Measurements from ENCODE around the gene BAZ1A.

- TF ChIP-seq YY1 (IDR thresholded peaks at IDR 0.05) (no peak), SP1 (IDR thresholded peaks at IDR 0.05) (no peak), CTCF (IDR thresholded peaks at IDR 0.05; ENCODE audit: low read depth, low read length, missing input control) (no peak), GABPA (IDR thresholded peaks at IDR 0.05 in 1 of 2, conservative IDR thresholded peaks at IDR 0.05 in 1 of 2) (no peak), RAD21 (IDR thresholded peaks at IDR 0.05) (no peak), TAF1 (conservative IDR thresholded peaks at IDR 0.05) (no peak)
- TF ChIP-seq, protein P1, sequence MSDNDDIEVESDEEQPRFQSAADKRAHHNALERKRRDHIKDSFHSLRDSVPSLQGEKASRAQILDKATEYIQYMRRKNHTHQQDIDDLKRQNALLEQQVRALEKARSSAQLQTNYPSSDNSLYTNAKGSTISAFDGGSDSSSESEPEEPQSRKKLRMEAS (IDR thresholded peaks at IDR 0.05): no peak
Measured at GRCh38 chr14:34835312-34835711, 39.8 kb downstream of the BAZ1A start.

Measured in liver (tissue), 3 donors.